Lower leg skin (tissue), 4 donors: Measurements from ENCODE around the gene ARHGAP4. TPM values are rescaled to one million over a fixed set of nuclear protein-coding genes. Genes with fewer than 3 reads are reported as not detected.

Source experiments
- DNase-seq, 2 donors: peaks; one replicate each; pipeline ENCODE4 v3.0.0-alpha.2; 2019; ENCODE audit warnings: low spot score in 2 of 2
- H3K4me3 ChIP-seq: fragments of 200-600 bp; sonication (generic); 2 replicates; pipeline ENCODE4 v1.5.1; 2017; ENCODE audit warnings: mild to moderate bottlenecking, low read depth; ENCODE audit not compliant: poor library complexity, severe bottlenecking
- POLR2A ChIP-seq, 2 donors: fragments of 450-650 bp; IDR thresholded peaks; one replicate each; pipeline ENCODE4 v1.6.1; 2016 to 2017; ENCODE audit warnings: antibody characterized with exemption in 2 of 2, mild to moderate bottlenecking in 1 of 2, moderate library complexity in 1 of 2
- WGBS, 2 donors: methylation state at CpG; one replicate each; pipeline ENCODE4 v1.1.5; 2018; 5-methylcytosine and 5-hydroxymethylcytosine counted together
- intact Hi-C: fragments of 100-400 bp; cut with DNase I; formaldehyde crosslinking; loops from one replicate; pipeline ENCODE4 v1.15.0; 2023; ENCODE audit warnings: low total_unique reads
- total RNA-seq, 4 donors: library from RNA; depleted of rRNA; stranded (reverse); fragments of >200 nt; gene quantifications; one replicate each; pipeline ENCODE4 v1.1.0, GENCODE V29; 2016
- TF ChIP-seq, protein P1 (sequence below), 3 donors: fragments of 450-650 bp; IDR thresholded peaks; one replicate each; pipeline ENCODE4 v1.5.1; 2016; ENCODE audit warnings: antibody characterized with exemption in 3 of 3, mild to moderate bottlenecking in 3 of 3, moderate library complexity in 2 of 3

The ARHGAP4 gene
- total RNA-seq, 4 donors from 2014 or later = 2.7 to 14.8 (median 10.5) TPM

DNA sequence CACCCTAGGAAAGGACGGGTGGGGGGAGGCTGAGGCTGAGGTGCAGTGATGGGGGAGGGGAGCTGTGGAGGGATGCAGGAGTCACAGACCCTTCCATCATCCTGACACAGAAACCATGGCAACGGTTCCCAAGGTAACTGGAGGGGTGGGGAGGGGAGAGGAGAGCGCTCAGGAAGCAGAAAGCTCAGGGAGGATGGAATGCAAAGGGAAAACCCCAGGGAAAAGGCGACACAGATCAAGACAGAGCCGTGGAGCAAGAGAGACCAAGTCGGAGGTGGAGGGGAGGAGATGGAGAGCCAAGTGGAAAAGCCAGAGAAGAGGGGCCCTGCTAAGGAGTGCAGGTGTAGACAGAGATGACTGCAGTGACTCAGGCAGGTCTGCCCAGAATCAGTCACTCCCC lies 54.6 kb downstream of the ARHGAP4 start:
- intact Hi-C loops = no loop called here
- no peak for TF ChIP-seq POLR2A (IDR thresholded peaks at IDR 0.05)
- TF ChIP-seq, protein P1, sequence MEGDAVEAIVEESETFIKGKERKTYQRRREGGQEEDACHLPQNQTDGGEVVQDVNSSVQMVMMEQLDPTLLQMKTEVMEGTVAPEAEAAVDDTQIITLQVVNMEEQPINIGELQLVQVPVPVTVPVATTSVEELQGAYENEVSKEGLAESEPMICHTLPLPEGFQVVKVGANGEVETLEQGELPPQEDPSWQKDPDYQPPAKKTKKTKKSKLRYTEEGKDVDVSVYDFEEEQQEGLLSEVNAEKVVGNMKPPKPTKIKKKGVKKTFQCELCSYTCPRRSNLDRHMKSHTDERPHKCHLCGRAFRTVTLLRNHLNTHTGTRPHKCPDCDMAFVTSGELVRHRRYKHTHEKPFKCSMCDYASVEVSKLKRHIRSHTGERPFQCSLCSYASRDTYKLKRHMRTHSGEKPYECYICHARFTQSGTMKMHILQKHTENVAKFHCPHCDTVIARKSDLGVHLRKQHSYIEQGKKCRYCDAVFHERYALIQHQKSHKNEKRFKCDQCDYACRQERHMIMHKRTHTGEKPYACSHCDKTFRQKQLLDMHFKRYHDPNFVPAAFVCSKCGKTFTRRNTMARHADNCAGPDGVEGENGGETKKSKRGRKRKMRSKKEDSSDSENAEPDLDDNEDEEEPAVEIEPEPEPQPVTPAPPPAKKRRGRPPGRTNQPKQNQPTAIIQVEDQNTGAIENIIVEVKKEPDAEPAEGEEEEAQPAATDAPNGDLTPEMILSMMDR (IDR thresholded peaks at IDR 0.05) = no peak
- 38 to 46% methylated on average over 6 of the region's 6 CpGs for WGBS, 2 donors
- no peak for DNase-seq
- H3K4me3 ChIP-seq = no peak overlapping the region

DNA sequence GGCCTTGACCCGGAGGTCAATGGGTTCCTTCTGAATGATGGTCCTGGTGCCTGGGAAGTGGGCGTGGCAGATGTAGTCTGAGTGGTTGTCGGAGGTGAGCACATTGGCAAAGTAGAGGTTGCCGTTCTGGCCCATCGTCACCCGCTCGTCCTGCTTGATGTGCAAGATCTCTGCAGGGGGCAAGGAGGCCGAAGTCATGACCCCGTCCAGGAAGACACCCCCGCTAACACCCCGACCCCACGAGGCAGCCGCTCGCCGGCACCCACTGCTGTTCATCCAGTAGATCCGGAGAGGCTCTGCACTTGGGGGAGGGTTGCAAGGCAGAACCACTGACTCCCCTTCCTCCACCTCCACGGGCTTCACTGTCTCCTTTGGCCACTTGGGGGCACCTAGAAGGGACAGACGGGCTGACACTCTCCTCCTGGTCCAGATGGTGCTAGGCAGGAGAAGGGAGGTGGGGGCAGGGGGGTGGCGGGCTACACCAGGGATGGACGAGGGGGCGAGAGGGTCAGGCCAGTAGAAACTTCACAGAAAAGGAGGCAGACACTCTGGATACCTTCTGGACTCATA lies 55.2 kb downstream of the ARHGAP4 start:
- intact Hi-C loops = no loop called here
- DNase-seq = no peak
- no peak overlapping the region for H3K4me3 ChIP-seq
- 56 to 67% methylated on average over 11 to 21 of the region's 21 CpGs for WGBS, 2 donors
- TF ChIP-seq, protein P1 (IDR thresholded peaks at IDR 0.05) = no peak
- no peak for TF ChIP-seq POLR2A (IDR thresholded peaks at IDR 0.05)

DNA sequence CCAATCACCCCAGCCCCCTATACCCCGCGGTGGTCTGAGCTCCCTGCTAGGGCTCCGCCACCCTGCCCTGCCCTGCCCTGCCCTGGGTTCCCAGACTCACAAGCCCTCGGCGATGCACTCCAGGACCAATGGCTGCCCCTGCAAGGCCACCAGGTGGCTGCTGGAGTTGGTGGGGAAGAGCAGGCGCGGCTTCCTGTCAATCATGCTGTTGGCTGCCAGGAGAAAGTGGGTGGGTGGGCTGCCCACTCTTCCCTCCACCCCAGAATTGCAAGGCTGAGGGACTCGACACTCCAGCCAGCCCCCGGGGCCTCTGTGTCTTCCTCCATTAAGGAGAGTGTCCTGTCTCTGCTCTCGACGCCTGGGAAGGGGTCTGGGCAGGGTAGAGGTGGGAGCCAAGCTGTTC lies 55.8 kb downstream of the ARHGAP4 start:
- TF ChIP-seq POLR2A (IDR thresholded peaks at IDR 0.05) = no peak
- TF ChIP-seq, protein P1 (IDR thresholded peaks at IDR 0.05) = no peak
- WGBS, 2 donors = 90% methylated on average over 2 to 10 of the region's 11 CpGs
- DNase-seq = no peak
- H3K4me3 ChIP-seq = no peak overlapping the region
- intact Hi-C loops = no loop called here

DNA sequence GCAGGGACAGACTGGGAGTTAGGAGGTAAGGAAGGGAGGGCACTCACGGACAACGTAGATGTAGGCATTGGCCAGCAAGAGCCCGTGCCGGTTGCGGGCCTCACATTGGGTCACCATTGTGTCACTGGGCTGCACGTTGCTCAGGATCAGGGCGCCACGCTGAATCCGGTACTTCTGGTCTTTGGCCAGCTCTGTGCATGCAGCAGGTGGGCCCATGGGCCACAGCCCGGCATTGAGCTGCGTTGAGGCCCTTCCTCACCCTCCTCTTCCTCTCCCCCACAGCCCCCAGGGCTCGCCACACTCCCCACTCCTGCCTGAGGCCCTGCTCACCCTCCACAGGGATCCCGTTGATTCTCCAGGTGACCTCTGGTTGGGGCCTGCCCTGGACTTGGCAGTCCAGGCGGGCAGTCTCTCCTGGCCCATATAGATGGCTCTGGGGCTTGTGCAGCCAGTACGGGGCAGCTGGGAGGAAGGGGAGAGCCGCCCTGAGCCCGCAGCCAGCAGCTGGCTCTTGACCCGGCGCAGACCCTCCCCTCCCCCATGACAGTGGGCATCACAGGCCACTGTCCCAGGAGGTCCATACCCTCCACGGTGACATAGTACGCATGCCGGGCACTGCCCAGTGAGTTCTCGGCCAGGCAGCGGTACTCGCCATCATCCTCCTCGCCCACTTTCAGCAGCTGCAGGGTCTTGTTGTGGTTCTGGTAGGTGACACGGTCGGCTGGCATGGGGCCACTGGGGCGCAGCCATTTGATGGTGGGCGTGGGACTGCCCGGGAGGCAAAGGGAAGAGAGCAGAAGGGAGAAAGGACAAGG lies 56.4 kb downstream of the ARHGAP4 start:
- TF ChIP-seq, protein P1 (IDR thresholded peaks at IDR 0.05) = no peak
- TF ChIP-seq POLR2A (IDR thresholded peaks at IDR 0.05) = no peak
- no peak overlapping the region for H3K4me3 ChIP-seq
- intact Hi-C loops = no loop called here
- WGBS, 2 donors = 88 to 93% methylated on average over 10 to 26 of the region's 31 CpGs
- DNase-seq = no peak

DNA sequence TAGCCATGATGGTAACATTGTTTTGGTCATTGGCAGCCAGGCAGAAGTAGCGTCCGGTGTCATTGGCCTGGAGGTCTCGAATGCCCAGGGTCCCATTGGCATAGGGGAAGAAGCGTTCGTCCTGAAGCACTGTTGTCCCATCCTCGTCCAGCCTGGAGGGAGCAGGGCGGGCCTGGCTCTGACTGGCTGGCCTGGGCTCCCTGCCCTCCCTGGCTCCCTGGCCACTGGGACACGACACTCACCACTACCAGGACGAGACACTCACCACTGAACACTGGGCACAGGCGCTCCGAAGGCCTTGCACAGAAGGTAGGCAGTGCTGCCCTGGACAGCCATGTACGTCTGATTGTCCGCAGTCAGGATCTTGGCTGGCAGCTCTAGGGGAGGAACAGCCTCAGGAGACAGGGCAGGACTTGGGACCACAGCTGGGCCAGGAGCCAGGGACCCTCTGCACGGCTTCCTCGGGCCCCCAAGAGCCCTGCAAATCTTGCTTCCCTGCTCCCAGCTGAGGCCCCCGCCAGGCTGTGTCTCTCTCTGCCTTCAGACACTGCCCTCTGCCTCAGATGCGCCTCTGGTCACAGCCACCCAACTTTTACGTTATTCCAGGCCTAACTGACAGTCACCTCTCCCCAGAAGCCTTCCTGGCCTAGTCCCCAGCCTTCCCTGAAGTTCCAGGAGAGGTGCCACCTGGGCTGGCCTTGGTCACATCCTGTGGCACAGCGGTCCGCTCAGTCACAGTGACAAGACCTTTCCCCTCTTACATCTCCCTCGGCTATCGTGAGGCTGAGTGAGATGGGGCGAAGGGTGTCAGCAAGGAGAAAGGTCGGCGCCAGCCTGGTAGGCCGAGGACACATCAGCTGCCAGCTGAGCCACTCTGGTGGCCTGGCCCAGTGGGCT lies 57.2 kb downstream of the ARHGAP4 start:
- intact Hi-C loops = no loop called here
- 82 to 91% methylated on average over 7 to 21 of the region's 26 CpGs for WGBS, 2 donors
- TF ChIP-seq, protein P1 (IDR thresholded peaks at IDR 0.05) = no peak
- TF ChIP-seq POLR2A (IDR thresholded peaks at IDR 0.05) = no peak
- DNase-seq = no peak
- no peak overlapping the region for H3K4me3 ChIP-seq
